WTC11 (cell line): Measurements from ENCODE around the gene DCLK2. TPM values are rescaled to one million over a fixed set of nuclear protein-coding genes. Genes with fewer than 3 reads are reported as not detected.

ENCODE experiments used
- ATAC-seq: fragments of 200-7000 bp; cut with Tn5 transposase; 2 replicates; pipeline ENCODE4 v1.10.0; 2021; ENCODE audit warnings: mild to moderate bottlenecking, moderate library complexity
- CTCF ChIA-PET: fragments of 300-600 bp; sonication (Branson Sonifier 250); formaldehyde crosslinking; loops from one replicate; lab custom pipeline; 2021; ENCODE audit warnings: antibody characterized with exemption; lab: Charles Lee
- POLR2A ChIA-PET: fragments of 350-600 bp; sonication (Branson Sonifier 250); formaldehyde crosslinking; loops from one replicate; lab custom pipeline; 2021; ENCODE audit warnings: antibody characterized with exemption; lab: Charles Lee
- DNase-seq: peaks from one replicate; pipeline ENCODE4 v3.0.0; 2021; ENCODE audit warnings: low spot score
- H3K27ac Mint-ChIP-seq: 2 replicates; pipeline ENCODE4 v1.8.0; 2021; ENCODE audit warnings: mixed read lengths
- H3K27me3 Mint-ChIP-seq: 2 replicates; pipeline ENCODE4 v1.8.0; 2021; ENCODE audit warnings: low read depth, mild to moderate bottlenecking, moderate library complexity, mixed read lengths
- H3K36me3 Mint-ChIP-seq: 2 replicates; pipeline ENCODE4 v1.8.0; 2021; ENCODE audit warnings: mixed read lengths
- H3K4me1 Mint-ChIP-seq: 2 replicates; pipeline ENCODE4 v1.8.0; 2022; ENCODE audit warnings: mixed read lengths
- H3K4me3 Mint-ChIP-seq: 2 replicates; pipeline ENCODE4 v1.8.0; 2021; ENCODE audit warnings: mild to moderate bottlenecking, moderate library complexity, mixed read lengths
- H3K9me3 Mint-ChIP-seq: 2 replicates; pipeline ENCODE4 v1.8.0; 2021; ENCODE audit warnings: mixed read lengths
- CBFB ChIP-seq: sonication (generic); formaldehyde crosslinking; IDR thresholded peaks from 2 replicates; pipeline ENCODE4 v1.8.1; 2022; ENCODE audit warnings: mild to moderate bottlenecking, low read depth, missing genetic modification reagents
- CREB1 ChIP-seq: sonication (generic); formaldehyde crosslinking; IDR thresholded peaks from 2 replicates; pipeline ENCODE4 v1.8.0; 2023; ENCODE audit warnings: mild to moderate bottlenecking, missing genetic modification reagents
- ETV6 ChIP-seq: sonication (generic); formaldehyde crosslinking; IDR thresholded peaks from 2 replicates; pipeline ENCODE4 v1.8.1; 2022; ENCODE audit warnings: mild to moderate bottlenecking, missing genetic modification reagents
- FOXP1 ChIP-seq: sonication (generic); formaldehyde crosslinking; IDR thresholded peaks from 2 replicates; pipeline ENCODE4 v1.8.0; 2022; ENCODE audit warnings: missing genetic modification reagents, mild to moderate bottlenecking, moderate library complexity, borderline replicate concordance
- JAZF1 ChIP-seq: fragments of 250-450 bp; sonication (Bioruptor Pico); IDR thresholded peaks from 2 replicates; pipeline ENCODE4 v1.9.0; 2021; ENCODE audit warnings: moderate library complexity, mild to moderate bottlenecking, inconsistent platforms
- NFATC4 ChIP-seq: fragments of 250-450 bp; sonication (Bioruptor Pico); IDR thresholded peaks from 2 replicates; pipeline ENCODE4 v1.9.0; 2021; ENCODE audit warnings: mild to moderate bottlenecking
- NFYB ChIP-seq: sonication (generic); formaldehyde crosslinking; conservative IDR thresholded peaks from 2 replicates; pipeline ENCODE4 v1.8.0; 2022; ENCODE audit warnings: low read depth, missing genetic modification reagents
- RELA ChIP-seq: sonication (generic); formaldehyde crosslinking; IDR thresholded peaks from 2 replicates; pipeline ENCODE4 v1.8.1; 2022; ENCODE audit warnings: missing genetic modification reagents, mild to moderate bottlenecking, borderline replicate concordance
- SMAD3 ChIP-seq: sonication (generic); formaldehyde crosslinking; IDR thresholded peaks from 2 replicates; pipeline ENCODE4 v1.8.0; 2022; ENCODE audit warnings: missing genetic modification reagents, mild to moderate bottlenecking, borderline replicate concordance
- ZBTB21 ChIP-seq: sonication (generic); formaldehyde crosslinking; IDR thresholded peaks from 2 replicates; pipeline ENCODE4 v1.8.1; 2023; ENCODE audit warnings: mild to moderate bottlenecking, missing genetic modification reagents, borderline replicate concordance
- ZNF138 ChIP-seq: sonication (generic); formaldehyde crosslinking; conservative IDR thresholded peaks from 2 replicates; pipeline ENCODE4 v1.8.1; 2022; ENCODE audit warnings: mild to moderate bottlenecking, moderate library complexity, missing genetic modification reagents
- total RNA-seq: library from RNA; stranded (reverse); gene quantifications from 3 replicates; pipeline ENCODE4 v1.2.3, GENCODE V29; 2021
- TF ChIP-seq, protein P1 (sequence below): fragments of 250-450 bp; sonication (Bioruptor Pico); IDR thresholded peaks from 2 replicates; pipeline ENCODE4 v2.1.2; 2022; ENCODE audit warnings: mild to moderate bottlenecking, moderate library complexity
- TF ChIP-seq, protein P2 (sequence below): sonication (generic); formaldehyde crosslinking; IDR thresholded peaks from 2 replicates; pipeline ENCODE4 v1.8.0; 2022; ENCODE audit warnings: missing genetic modification reagents
- TF ChIP-seq, protein P3 (sequence below): sonication (generic); formaldehyde crosslinking; IDR thresholded peaks from 2 replicates; pipeline ENCODE4 v1.8.1; 2022; ENCODE audit warnings: missing genetic modification reagents, borderline replicate concordance
- TF ChIP-seq, protein P4 (sequence below): sonication (generic); formaldehyde crosslinking; IDR thresholded peaks from 2 replicates; pipeline ENCODE4 v1.8.1; 2022; ENCODE audit warnings: mild to moderate bottlenecking, missing genetic modification reagents, moderate library complexity, borderline replicate concordance
- TF ChIP-seq, protein P5 (sequence below): sonication (generic); formaldehyde crosslinking; IDR thresholded peaks from 2 replicates; pipeline ENCODE4 v1.8.1; 2023; ENCODE audit warnings: mild to moderate bottlenecking, moderate library complexity, missing genetic modification reagents
- TF ChIP-seq, protein P6 (sequence below): sonication (generic); formaldehyde crosslinking; conservative IDR thresholded peaks from 2 replicates; pipeline ENCODE4 v1.8.1; 2023; ENCODE audit warnings: mild to moderate bottlenecking, low read depth, missing genetic modification reagents, moderate library complexity

The DCLK2 gene
- total RNA-seq, 1 experiment from 2014 or later = 0.17 TPM

DNA sequence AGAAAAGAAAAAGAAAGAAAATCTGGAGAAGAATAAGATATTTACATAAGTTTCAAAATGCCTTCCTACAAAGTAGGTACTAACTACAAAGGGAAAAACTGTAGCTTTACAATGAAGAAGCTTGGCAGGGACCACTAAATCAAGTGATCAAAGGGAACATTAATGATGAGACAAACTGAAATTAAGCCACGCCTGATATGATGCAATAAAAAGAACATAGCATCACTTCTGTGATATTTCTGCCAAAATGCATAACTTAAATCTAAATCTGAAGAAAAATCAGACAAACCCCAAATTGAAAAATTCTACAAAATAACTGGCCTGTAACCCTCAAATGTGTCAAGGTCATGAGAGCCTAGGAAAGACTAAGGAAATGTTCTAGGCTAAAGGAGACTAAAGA lies 8.9 kb upstream of the DCLK2 start:
- no peak for ATAC-seq
- Mint-ChIP-seq H3K36me3 (no peaks in the 10 kb centered on the region), H3K4me1 (no peaks in the 10 kb centered on the region), H3K9me3 (no peaks in the 10 kb centered on the region), H3K4me3 (no peak overlapping the region), H3K27me3 (no peaks in the 10 kb centered on the region; the same call in 1 of the 2 replicates), H3K27ac (no peak overlapping the region)
- DNase-seq = no peak
- ChIA-PET POLR2A (interaction anchor here (0.6 kb wide), 1 partner anchor 9 kb away, joined by 3 read pairs; the partner anchor contains the start of gene DCLK2), CTCF (no interaction called here)
- TF ChIP-seq NFYB (CRISPR knock-in tag) (no peak), SMAD3 (CRISPR knock-in tag) (no peak), FOXP1 (CRISPR knock-in tag) (no peak), ZBTB21 (no peak), ETV6 (no peak), NFATC4 (CRISPR knock-in tag) (no peak), JAZF1 (no peak), CREB1 (CRISPR knock-in tag) (no peak)
- TF ChIP-seq, protein P1, sequence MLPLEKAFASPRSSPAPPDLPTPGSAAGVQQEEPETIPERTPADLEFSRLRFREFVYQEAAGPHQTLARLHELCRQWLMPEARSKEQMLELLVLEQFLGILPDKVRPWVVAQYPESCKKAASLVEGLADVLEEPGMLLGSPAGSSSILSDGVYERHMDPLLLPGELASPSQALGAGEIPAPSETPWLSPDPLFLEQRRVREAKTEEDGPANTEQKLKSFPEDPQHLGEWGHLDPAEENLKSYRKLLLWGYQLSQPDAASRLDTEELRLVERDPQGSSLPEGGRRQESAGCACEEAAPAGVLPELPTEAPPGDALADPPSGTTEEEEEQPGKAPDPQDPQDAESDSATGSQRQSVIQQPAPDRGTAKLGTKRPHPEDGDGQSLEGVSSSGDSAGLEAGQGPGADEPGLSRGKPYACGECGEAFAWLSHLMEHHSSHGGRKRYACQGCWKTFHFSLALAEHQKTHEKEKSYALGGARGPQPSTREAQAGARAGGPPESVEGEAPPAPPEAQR (CRISPR knock-in tag) = no peak
- TF ChIP-seq, protein P2, sequence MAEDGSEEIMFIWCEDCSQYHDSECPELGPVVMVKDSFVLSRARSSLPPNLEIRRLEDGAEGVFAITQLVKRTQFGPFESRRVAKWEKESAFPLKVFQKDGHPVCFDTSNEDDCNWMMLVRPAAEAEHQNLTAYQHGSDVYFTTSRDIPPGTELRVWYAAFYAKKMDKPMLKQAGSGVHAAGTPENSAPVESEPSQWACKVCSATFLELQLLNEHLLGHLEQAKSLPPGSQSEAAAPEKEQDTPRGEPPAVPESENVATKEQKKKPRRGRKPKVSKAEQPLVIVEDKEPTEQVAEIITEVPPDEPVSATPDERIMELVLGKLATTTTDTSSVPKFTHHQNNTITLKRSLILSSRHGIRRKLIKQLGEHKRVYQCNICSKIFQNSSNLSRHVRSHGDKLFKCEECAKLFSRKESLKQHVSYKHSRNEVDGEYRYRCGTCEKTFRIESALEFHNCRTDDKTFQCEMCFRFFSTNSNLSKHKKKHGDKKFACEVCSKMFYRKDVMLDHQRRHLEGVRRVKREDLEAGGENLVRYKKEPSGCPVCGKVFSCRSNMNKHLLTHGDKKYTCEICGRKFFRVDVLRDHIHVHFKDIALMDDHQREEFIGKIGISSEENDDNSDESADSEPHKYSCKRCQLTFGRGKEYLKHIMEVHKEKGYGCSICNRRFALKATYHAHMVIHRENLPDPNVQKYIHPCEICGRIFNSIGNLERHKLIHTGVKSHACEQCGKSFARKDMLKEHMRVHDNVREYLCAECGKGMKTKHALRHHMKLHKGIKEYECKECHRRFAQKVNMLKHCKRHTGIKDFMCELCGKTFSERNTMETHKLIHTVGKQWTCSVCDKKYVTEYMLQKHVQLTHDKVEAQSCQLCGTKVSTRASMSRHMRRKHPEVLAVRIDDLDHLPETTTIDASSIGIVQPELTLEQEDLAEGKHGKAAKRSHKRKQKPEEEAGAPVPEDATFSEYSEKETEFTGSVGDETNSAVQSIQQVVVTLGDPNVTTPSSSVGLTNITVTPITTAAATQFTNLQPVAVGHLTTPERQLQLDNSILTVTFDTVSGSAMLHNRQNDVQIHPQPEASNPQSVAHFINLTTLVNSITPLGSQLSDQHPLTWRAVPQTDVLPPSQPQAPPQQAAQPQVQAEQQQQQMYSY (CRISPR knock-in tag) = no peak
- TF ChIP-seq, protein P3, sequence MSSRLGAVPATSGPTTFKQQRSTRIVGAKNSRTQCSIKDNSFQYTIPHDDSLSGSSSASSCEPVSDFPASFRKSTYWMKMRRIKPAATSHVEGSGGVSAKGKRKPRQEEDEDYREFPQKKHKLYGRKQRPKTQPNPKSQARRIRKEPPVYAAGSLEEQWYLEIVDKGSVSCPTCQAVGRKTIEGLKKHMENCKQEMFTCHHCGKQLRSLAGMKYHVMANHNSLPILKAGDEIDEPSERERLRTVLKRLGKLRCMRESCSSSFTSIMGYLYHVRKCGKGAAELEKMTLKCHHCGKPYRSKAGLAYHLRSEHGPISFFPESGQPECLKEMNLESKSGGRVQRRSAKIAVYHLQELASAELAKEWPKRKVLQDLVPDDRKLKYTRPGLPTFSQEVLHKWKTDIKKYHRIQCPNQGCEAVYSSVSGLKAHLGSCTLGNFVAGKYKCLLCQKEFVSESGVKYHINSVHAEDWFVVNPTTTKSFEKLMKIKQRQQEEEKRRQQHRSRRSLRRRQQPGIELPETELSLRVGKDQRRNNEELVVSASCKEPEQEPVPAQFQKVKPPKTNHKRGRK = no peak

DNA sequence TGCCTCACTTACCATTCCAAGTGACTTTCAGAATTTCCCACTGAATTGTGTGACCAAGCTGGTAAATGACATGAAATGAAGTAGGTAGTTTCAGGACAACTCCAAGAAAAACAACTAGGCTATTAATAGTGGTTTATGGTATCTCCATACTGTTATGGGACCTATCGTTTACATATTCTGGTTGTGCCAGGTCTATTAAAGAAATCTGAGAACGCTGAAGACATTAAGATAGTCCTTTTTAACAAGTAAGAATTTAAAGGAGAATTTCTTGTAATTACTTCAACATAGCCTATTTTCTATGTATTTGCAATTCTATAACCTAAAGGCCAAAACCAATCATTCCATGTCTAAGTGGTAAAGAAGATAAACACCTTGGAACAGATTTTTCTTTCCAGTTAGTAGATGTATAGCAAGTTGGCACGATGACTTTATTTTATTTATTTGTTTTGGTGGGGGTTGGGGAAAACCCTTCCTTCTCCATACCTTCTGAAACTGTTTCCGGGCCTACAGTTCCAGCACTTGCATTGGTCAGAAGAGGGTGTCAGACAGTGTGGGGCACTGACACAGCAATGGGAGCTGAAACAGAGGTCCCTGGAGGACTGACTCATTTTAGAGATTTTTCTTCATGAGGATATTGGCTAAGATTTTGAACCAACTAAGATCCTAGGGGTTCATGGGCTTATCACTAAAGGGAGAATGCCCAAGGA lies 7.6 kb upstream of the DCLK2 start:
- POLR2A ChIA-PET = no interaction called here
- no peaks in the 10 kb centered on the region for H3K4me1 Mint-ChIP-seq
- H3K4me3 Mint-ChIP-seq = no peak overlapping the region
- H3K27ac Mint-ChIP-seq = no peak overlapping the region
- H3K27me3 Mint-ChIP-seq = peaks cover 5% of the 10 kb centered on the region
- H3K9me3 Mint-ChIP-seq = peaks cover 5% of the 10 kb centered on the region
- ATAC-seq (no peak), DNase-seq (no peak)
- CTCF ChIA-PET = no interaction called here
- H3K36me3 Mint-ChIP-seq = no peaks in the 10 kb centered on the region
- TF ChIP-seq, protein P4, sequence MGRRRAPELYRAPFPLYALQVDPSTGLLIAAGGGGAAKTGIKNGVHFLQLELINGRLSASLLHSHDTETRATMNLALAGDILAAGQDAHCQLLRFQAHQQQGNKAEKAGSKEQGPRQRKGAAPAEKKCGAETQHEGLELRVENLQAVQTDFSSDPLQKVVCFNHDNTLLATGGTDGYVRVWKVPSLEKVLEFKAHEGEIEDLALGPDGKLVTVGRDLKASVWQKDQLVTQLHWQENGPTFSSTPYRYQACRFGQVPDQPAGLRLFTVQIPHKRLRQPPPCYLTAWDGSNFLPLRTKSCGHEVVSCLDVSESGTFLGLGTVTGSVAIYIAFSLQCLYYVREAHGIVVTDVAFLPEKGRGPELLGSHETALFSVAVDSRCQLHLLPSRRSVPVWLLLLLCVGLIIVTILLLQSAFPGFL (CRISPR knock-in tag) = no peak
- TF ChIP-seq CBFB (CRISPR knock-in tag) (no peak), RELA (CRISPR knock-in tag) (no peak), ZNF138 (CRISPR knock-in tag) (no peak), ZBTB21 (no peak), CREB1 (CRISPR knock-in tag) (no peak)
- TF ChIP-seq, protein P3 = no peak
- TF ChIP-seq, protein P5, sequence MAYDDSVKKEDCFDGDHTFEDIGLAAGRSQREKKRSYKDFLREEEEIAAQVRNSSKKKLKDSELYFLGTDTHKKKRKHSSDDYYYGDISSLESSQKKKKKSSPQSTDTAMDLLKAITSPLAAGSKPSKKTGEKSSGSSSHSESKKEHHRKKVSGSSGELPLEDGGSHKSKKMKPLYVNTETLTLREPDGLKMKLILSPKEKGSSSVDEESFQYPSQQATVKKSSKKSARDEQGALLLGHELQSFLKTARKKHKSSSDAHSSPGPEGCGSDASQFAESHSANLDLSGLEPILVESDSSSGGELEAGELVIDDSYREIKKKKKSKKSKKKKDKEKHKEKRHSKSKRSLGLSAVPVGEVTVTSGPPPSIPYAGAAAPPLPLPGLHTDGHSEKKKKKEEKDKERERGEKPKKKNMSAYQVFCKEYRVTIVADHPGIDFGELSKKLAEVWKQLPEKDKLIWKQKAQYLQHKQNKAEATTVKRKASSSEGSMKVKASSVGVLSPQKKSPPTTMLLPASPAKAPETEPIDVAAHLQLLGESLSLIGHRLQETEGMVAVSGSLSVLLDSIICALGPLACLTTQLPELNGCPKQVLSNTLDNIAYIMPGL = no peak
- TF ChIP-seq, protein P6, sequence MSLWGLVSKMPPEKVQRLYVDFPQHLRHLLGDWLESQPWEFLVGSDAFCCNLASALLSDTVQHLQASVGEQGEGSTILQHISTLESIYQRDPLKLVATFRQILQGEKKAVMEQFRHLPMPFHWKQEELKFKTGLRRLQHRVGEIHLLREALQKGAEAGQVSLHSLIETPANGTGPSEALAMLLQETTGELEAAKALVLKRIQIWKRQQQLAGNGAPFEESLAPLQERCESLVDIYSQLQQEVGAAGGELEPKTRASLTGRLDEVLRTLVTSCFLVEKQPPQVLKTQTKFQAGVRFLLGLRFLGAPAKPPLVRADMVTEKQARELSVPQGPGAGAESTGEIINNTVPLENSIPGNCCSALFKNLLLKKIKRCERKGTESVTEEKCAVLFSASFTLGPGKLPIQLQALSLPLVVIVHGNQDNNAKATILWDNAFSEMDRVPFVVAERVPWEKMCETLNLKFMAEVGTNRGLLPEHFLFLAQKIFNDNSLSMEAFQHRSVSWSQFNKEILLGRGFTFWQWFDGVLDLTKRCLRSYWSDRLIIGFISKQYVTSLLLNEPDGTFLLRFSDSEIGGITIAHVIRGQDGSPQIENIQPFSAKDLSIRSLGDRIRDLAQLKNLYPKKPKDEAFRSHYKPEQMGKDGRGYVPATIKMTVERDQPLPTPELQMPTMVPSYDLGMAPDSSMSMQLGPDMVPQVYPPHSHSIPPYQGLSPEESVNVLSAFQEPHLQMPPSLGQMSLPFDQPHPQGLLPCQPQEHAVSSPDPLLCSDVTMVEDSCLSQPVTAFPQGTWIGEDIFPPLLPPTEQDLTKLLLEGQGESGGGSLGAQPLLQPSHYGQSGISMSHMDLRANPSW (CRISPR knock-in tag) = no peak
